ENCODE data around the gene ARHGEF7. TPM values are rescaled to one million over a fixed set of nuclear protein-coding genes. Genes with fewer than 3 reads are reported as not detected.

Gene ARHGEF7
- total RNA-seq, 4 donors from 2014 or later = 11.5 to 57.2 (median 36.5) TPM

DNA sequence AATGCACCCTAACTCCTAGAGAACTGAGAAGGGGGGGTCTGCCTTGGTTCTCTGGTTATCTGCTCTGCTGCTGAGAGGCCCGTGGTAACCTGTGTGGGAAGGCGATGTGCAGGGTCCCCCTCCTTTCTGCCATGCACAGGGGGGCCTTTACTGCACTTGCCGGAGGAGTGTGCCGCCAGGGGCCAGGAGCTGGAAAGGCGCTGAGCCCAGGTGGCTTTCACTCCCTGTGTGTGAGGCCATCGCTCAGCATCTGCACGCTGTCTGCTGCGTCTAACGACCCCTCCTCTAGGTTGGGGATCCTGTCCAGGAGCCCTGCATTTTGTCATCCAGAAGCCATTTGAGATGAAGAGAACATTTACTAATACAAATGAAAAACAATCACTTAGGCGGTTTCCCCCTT lies 168.3 kb downstream of the ARHGEF7 start:
- H3K36me3 ChIP-seq = peaks cover 21 to 79% (median 24%) of the 10 kb centered on the region in 3 donors

GRCh38 chr13:111283991-111284390 lies 168.9 kb downstream of the ARHGEF7 start:
- Histone ChIP-seq H3K36me3 (peaks cover 21 to 79% (median 22%) of the 10 kb centered on the region in 3 donors), H3K9me3 (no peaks in the 10 kb centered on the region), H3K4me1 (peaks cover 13 to 46% (median 19%) of the 10 kb centered on the region in 3 donors), H3K27ac (peak overlapping the region in 1 of 4 donors; percentile 87), H3K27me3 (no peaks in the 10 kb centered on the region), H3K4me3 (no peak overlapping the region)
- 78% methylated on average over 9 of the region's 9 CpGs for WGBS, 2 donors
- intact Hi-C loops (cut with DNase I) = no loop called here
- DNase-seq = no peak
- TF ChIP-seq POLR2A (IDR thresholded peaks at IDR 0.05) = no peak
- no peak for TF ChIP-seq CTCF (IDR thresholded peaks at IDR 0.05)

More for the DNA sequence above, 168.3 kb downstream of the ARHGEF7 start:
- peaks cover 13 to 46% (median 19%) of the 10 kb centered on the region in 3 donors for H3K4me1 ChIP-seq
- 83 to 98% methylated on average over 5 to 6 of the region's 10 CpGs for WGBS, 2 donors
- intact Hi-C loops (cut with DNase I) = no loop called here
- H3K27ac ChIP-seq = peak overlapping the region in 1 of 4 donors; percentile 87
- no peak for DNase-seq
- no peak for TF ChIP-seq POLR2A (IDR thresholded peaks at IDR 0.05)
- TF ChIP-seq CTCF (IDR thresholded peaks at IDR 0.05) = no peak
- no peak overlapping the region for H3K4me3 ChIP-seq
- no peaks in the 10 kb centered on the region for H3K27me3 ChIP-seq
- H3K9me3 ChIP-seq = no peaks in the 10 kb centered on the region

DNA sequence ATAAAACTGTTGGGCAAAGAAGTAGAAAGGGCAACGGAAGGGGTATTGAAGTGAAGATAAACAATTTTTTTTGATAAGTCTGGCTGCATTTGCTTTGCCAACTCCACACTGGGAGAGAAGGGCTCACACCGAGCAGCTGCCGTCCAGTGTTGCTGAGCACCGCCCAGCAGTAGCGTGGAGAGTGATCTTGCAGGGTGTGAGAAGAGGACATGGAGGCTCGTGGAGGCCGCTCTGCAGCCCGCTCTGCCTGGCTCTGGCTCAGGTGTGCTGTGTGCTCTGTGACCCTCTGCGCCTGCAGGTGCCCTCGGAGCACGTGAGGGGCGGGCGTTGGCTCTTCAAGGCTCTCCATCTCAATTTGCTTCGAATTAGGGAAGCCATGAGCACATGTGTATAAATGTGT lies 169.5 kb downstream of the ARHGEF7 start:
- whole genome bisulfite sequencing, 2 donors = 93 to 96% methylated on average over 11 of the region's 14 CpGs
- peaks cover 21 to 80% (median 24%) of the 10 kb centered on the region in 3 donors for H3K36me3 ChIP-seq
- H3K9me3 ChIP-seq = no peaks in the 10 kb centered on the region
- peaks cover 13 to 46% (median 19%) of the 10 kb centered on the region in 3 donors for H3K4me1 ChIP-seq
- H3K4me3 ChIP-seq = no peak overlapping the region
- no peaks in the 10 kb centered on the region for H3K27me3 ChIP-seq
- no peak overlapping the region for H3K27ac ChIP-seq
- intact Hi-C loops (cut with DNase I) = no loop called here
- no peak for DNase-seq
- TF ChIP-seq CTCF (IDR thresholded peaks at IDR 0.05) (no peak), POLR2A (IDR thresholded peaks at IDR 0.05) (no peak)

- Histone ChIP-seq H3K27me3 (no peaks in the 10 kb centered on the region), H3K9me3 (no peaks in the 10 kb centered on the region), H3K4me1 (peaks cover 13 to 35% (median 19%) of the 10 kb centered on the region in 3 donors), H3K36me3 (peaks cover 17 to 88% (median 29%) of the 10 kb centered on the region in 3 donors), H3K27ac (peak overlapping the region in 1 of 4 donors; percentile 17), H3K4me3 (no peak overlapping the region)
- intact Hi-C loops (cut with DNase I) = no loop called here
- TF ChIP-seq CTCF (IDR thresholded peaks at IDR 0.05) (no peak), POLR2A (IDR thresholded peaks at IDR 0.05) (no peak)
- 90% methylated on average over 11 to 15 of the region's 15 CpGs for WGBS, 2 donors
- DNase-seq = no peak
Observed at GRCh38 chr13:111286162-111286561, 171.1 kb downstream of the ARHGEF7 start.

- H3K4me3 ChIP-seq = no peak overlapping the region
- peak overlapping the region in 1 of 4 donors; percentile 17 for H3K27ac ChIP-seq
- peaks cover 10 to 29% (median 14%) of the 10 kb centered on the region in 3 donors for H3K4me1 ChIP-seq
- TF ChIP-seq CTCF (IDR thresholded peaks at IDR 0.05) (no peak), POLR2A (IDR thresholded peaks at IDR 0.05) (no peak)
- H3K9me3 ChIP-seq = no peaks in the 10 kb centered on the region
- H3K27me3 ChIP-seq = no peaks in the 10 kb centered on the region
- intact Hi-C loops (cut with DNase I) = no loop called here
- 78 to 94% methylated on average over 6 of the region's 7 CpGs for WGBS, 2 donors
- H3K36me3 ChIP-seq = peaks cover 17 to 94% (median 30%) of the 10 kb centered on the region in 3 donors
- DNase-seq = no peak
Observed at GRCh38 chr13:111286749-111287148, 171.6 kb downstream of the ARHGEF7 start.
